HepG2 (cell line): ENCODE data around the gene MYOM1. TPM values are rescaled to one million over a fixed set of nuclear protein-coding genes. Genes with fewer than 3 reads are reported as not detected.

Source experiments
- ATF7 ChIP-seq, 2 experiments: fragments of 450-650 bp in 1 of 2; sonication (generic) in 1 of 2; formaldehyde crosslinking in 1 of 2; IDR thresholded peaks; 2 replicates each; pipeline versions ENCODE4 v1.4.0 to v1.6.1; 2016 to 2020; ENCODE audit warnings: antibody characterized with exemption in 1 of 2, mild to moderate bottlenecking in 1 of 2, missing genetic modification reagents in 1 of 2
- CENPX ChIP-seq: sonication (generic); formaldehyde crosslinking; IDR thresholded peaks from 2 replicates; pipeline ENCODE4 v1.9.0; 2021; ENCODE audit warnings: mild to moderate bottlenecking, missing genetic modification reagents, moderate library complexity
- FLYWCH1 ChIP-seq: sonication (generic); formaldehyde crosslinking; IDR thresholded peaks from 2 replicates; pipeline ENCODE4 v1.8.1; 2023; ENCODE audit warnings: mild to moderate bottlenecking, missing genetic modification reagents
- FOXA1 ChIP-seq, 2 experiments: fragments of 450-650 bp in 1 of 2; sonication (generic) in 1 of 2; formaldehyde crosslinking in 1 of 2; IDR thresholded peaks; 2 replicates each; pipeline versions ENCODE4 v1.4.0 to v1.6.1; 2016 to 2020; ENCODE audit warnings: missing genetic modification reagents in 1 of 2
- IRX3 ChIP-seq: sonication (generic); formaldehyde crosslinking; IDR thresholded peaks from 2 replicates; pipeline ENCODE4 v1.8.1; 2023; ENCODE audit warnings: mild to moderate bottlenecking, low read depth, missing genetic modification reagents, borderline replicate concordance
- LRRFIP1 ChIP-seq: sonication (generic); formaldehyde crosslinking; conservative IDR thresholded peaks from 2 replicates; pipeline ENCODE4 v1.4.0; 2020; ENCODE audit warnings: missing genetic modification reagents
- NAIF1 ChIP-seq: sonication (generic); formaldehyde crosslinking; IDR thresholded peaks from 2 replicates; pipeline ENCODE4 v1.5.0; 2020; ENCODE audit warnings: mild to moderate bottlenecking, missing genetic modification reagents, borderline replicate concordance
- PRPF4 ChIP-seq: fragments of 200-400 bp; formaldehyde crosslinking; IDR thresholded peaks from 2 replicates; pipeline ENCODE4 v1.6.1; 2016; ENCODE audit warnings: low read length, low read depth; ENCODE audit not compliant: poor library complexity, severe bottlenecking
- ZBTB3 ChIP-seq: sonication (generic); formaldehyde crosslinking; IDR thresholded peaks from 2 replicates; pipeline ENCODE4 v1.4.0; 2020; ENCODE audit warnings: low read depth, mild to moderate bottlenecking, moderate library complexity, missing genetic modification reagents, borderline replicate concordance
- ZBTB42 ChIP-seq: sonication (generic); formaldehyde crosslinking; IDR thresholded peaks from 2 replicates; pipeline ENCODE4 v1.5.0; 2020; ENCODE audit warnings: mild to moderate bottlenecking, missing genetic modification reagents
- ZBTB44 ChIP-seq: sonication (generic); formaldehyde crosslinking; IDR thresholded peaks from 2 replicates; pipeline ENCODE4 v1.4.0; 2020; ENCODE audit warnings: missing genetic modification reagents
- ZFP62 ChIP-seq: sonication (generic); formaldehyde crosslinking; IDR thresholded peaks from 2 replicates; pipeline ENCODE4 v1.4.0; 2020; ENCODE audit warnings: missing genetic modification reagents
- ZHX2 ChIP-seq, 2 experiments: sonication (generic) in 1 of 2; formaldehyde crosslinking in 1 of 2; IDR thresholded peaks; 2 replicates each; pipeline versions ENCODE4 v1.6.1 to v1.9.0; 2014 to 2022; ENCODE audit warnings: antibody characterized with exemption in 1 of 2, borderline replicate concordance in 1 of 2, inconsistent platforms in 1 of 2, low read depth in 1 of 2, missing genetic modification reagents in 1 of 2
- ZNF432 ChIP-seq: sonication (generic); formaldehyde crosslinking; IDR thresholded peaks from 2 replicates; pipeline ENCODE4 v1.5.0; 2020; ENCODE audit warnings: missing genetic modification reagents, mild to moderate bottlenecking, borderline replicate concordance
- ZNF615 ChIP-seq: sonication (generic); formaldehyde crosslinking; IDR thresholded peaks from 2 replicates; pipeline ENCODE4 v1.5.0; 2020; ENCODE audit warnings: mild to moderate bottlenecking, missing genetic modification reagents, borderline replicate concordance
- polyA plus RNA-seq, 8 experiments: library from polyadenylated mRNA; depleted of rRNA in 3 of 8; stranded (reverse) in 7 of 8; unstranded in 1 of 8; fragments of >200 nt; fragmentation: Illumina TruSeq in 4 of 8; extraction: Trizol in 4 of 8; gene quantifications; 2 replicates each; pipeline versions ENCODE4 v1.2.1 to v1.2.3, GENCODE V29; 2011 to 2016; ENCODE audit warnings: low read depth in 4 of 8, missing spikeins in 1 of 8, mixed read lengths in 1 of 8; ENCODE audit not compliant: insufficient read depth in 1 of 8
- total RNA-seq, 5 experiments: library from RNA; depleted of rRNA; stranded (reverse); fragments of >200 nt; fragmentation: Illumina TruSeq; extraction: Trizol; gene quantifications; 2 replicates each; pipeline ENCODE4 v1.2.3, GENCODE V29; 2016; ENCODE audit warnings: low read depth in 1 of 5

Gene MYOM1
- total and polyA plus RNA-seq, 2 of the 13 experiments (the other 11 are each of a cell fraction or from before 2014, with no cell fraction given) = 0.46 to 0.98 TPM

GRCh38 chr18:3060667-3061580, 158.8 kb downstream of the MYOM1 start (continued):
- TF ChIP-seq LRRFIP1 (CRISPR knock-in tag) (no peak), ZFP62 (CRISPR knock-in tag) (no peak), PRPF4 (peak; percentile 77), IRX3 (CRISPR knock-in tag) (0 out of 2 replicates have a peak, but pooled peaks have one; percentile 25), CENPX (no peak), NAIF1 (CRISPR knock-in tag) (no peak), ZNF615 (CRISPR knock-in tag) (no peak), FOXA1 (IDR thresholded peaks at IDR 0.05) (no peak), FOXA1 (CRISPR knock-in tag; IDR thresholded peaks at IDR 0.05) (peak; percentile 42; the same call in 1 of the 2 replicates), ZBTB42 (CRISPR knock-in tag) (no peak), ZBTB44 (CRISPR knock-in tag) (no peak), FLYWCH1 (CRISPR knock-in tag) (no peak), ZBTB3 (CRISPR knock-in tag) (no peak; the same call in 1 of the 2 replicates), ZHX2 (IDR thresholded peaks at IDR 0.05; ENCODE audit: low read depth) (peak; percentile 61; the same call in 1 of the 2 replicates), ZHX2 (CRISPR knock-in tag; IDR thresholded peaks at IDR 0.05; ENCODE audit: borderline replicate concordance) (no peak), ATF7 (IDR thresholded peaks at IDR 0.05) (no peak), ATF7 (CRISPR knock-in tag; IDR thresholded peaks at IDR 0.05) (no peak), ZNF432 (CRISPR knock-in tag) (no peak)
